Epithelial cell of esophagus (primary cell): ENCODE data around the gene CPA5.

Experiments
- DNase-seq: peaks from one replicate; pipeline ENCODE4 v3.0.0; 2010; ENCODE audit warnings: low read depth
- H3K4me3 ChIP-seq: 2 replicates; pipeline ENCODE4 v1.5.1; 2011; ENCODE audit warnings: mild to moderate bottlenecking, low read length, control low read depth
- TF ChIP-seq, protein P1 (sequence below): IDR thresholded peaks from 2 replicates; pipeline ENCODE4 v1.5.1; 2011; ENCODE audit warnings: low read depth, mild to moderate bottlenecking, low read length, control low read depth, inconsistent platforms; ENCODE audit not compliant: insufficient read depth; ENCODE audit errors: missing control alignments

Gene CPA5

DNA sequence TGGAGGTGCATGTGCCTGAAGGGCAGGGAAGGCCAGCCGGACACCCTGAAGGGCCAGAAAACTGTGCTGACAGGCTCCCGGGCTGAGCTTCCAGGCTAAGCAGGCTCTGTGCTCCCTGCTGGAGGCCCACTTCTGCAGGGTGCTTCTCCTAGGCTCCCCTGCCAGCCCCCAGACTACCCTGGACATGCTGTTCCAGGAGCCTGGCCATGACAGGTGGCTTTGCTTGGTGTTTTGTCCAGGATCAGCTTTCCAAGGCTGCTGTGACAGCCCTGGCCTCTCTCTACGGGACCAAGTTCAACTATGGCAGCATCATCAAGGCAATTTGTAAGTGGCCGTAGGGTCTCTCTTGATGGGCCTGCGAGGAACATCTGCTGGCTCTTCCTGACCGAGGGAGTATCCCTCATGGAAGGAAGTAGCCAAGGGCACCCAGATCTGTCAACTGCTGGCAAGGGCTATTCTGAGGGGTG lies 41.0 kb downstream of the CPA5 start:
- TF ChIP-seq, protein P1, sequence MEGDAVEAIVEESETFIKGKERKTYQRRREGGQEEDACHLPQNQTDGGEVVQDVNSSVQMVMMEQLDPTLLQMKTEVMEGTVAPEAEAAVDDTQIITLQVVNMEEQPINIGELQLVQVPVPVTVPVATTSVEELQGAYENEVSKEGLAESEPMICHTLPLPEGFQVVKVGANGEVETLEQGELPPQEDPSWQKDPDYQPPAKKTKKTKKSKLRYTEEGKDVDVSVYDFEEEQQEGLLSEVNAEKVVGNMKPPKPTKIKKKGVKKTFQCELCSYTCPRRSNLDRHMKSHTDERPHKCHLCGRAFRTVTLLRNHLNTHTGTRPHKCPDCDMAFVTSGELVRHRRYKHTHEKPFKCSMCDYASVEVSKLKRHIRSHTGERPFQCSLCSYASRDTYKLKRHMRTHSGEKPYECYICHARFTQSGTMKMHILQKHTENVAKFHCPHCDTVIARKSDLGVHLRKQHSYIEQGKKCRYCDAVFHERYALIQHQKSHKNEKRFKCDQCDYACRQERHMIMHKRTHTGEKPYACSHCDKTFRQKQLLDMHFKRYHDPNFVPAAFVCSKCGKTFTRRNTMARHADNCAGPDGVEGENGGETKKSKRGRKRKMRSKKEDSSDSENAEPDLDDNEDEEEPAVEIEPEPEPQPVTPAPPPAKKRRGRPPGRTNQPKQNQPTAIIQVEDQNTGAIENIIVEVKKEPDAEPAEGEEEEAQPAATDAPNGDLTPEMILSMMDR = no peak
- no peak overlapping the region for H3K4me3 ChIP-seq
- DNase-seq = no peak

DNA sequence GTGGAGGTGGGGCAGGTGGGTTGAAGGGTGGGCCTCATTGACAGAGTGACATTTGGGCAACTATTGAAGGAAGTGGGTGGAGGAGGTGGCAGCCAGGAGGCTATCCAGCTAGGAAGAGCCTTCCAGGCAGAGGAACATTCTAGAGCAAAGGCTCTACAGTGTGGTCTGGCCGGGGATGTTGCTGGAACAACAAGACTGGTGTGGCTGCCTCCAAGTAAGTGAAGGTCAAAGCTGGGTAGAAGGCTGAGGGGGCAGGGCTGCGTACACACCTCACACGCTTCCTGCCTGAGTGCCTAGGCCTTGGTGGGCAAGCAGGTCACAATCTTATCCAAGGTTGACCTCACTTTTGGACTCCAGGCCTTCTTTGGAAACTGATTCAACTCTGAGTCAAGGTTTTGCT lies 42.3 kb downstream of the CPA5 start:
- TF ChIP-seq, protein P1 = no peak
- no peak overlapping the region for H3K4me3 ChIP-seq
- no peak for DNase-seq

DNA sequence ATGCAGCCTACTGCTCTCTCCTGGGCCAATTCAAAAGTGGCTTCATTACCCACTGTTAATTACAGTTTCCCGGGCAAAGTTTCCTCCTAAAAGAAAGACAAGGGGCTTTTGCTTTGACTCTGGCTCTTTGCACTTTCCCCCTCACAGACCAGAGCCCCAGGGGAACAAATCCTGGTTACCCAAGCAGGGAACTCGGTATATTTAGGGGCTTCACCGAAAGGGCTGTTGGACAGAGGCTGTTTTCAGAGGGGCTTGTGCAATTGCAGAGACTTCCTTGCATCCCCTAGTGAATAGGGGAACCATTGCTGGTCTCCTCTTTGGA lies 42.7 kb downstream of the CPA5 start:
- TF ChIP-seq, protein P1 = no peak
- H3K4me3 ChIP-seq = no peak overlapping the region
- no peak for DNase-seq

DNA sequence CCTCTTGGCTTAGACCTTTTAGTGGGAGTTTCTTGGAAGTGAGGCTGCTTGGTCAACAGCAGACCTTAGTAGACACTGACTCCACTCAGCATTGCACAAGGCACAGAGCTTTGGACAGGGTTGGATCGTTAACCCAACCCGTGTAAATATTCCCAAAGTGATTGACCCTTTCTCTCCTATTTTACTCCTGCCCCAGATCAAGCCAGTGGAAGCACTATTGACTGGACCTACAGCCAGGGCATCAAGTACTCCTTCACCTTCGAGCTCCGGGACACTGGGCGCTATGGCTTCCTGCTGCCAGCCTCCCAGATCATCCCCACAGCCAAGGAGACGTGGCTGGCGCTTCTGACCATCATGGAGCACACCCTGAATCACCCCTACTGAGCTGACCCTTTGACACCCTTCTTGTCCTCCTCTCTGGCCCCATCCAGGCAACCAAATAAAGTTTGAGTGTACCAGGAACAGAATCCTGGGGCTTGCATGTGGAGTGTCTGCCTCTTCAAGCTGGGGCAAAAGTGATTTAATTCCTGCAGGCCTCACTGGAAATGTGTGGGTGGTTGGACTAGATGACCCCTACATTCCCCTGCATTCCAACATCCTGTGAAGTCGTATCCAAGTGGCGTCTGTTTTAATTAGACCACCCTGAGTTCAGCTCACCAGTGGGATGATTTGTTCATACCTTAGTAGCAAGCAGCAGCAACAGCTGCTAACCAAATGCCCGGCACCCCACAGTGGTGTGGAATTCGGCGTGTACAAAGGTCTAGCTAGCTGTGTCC lies 43.2 kb downstream of the CPA5 start:
- TF ChIP-seq, protein P1 = no peak
- DNase-seq = no peak
- no peak overlapping the region for H3K4me3 ChIP-seq

- H3K4me3 ChIP-seq = no peak overlapping the region
- no peak for DNase-seq
- TF ChIP-seq, protein P1 = no peak
These were observed 44.1 kb downstream of the CPA5 start for GRCh38 chr7:130388671-130389070.

DNA sequence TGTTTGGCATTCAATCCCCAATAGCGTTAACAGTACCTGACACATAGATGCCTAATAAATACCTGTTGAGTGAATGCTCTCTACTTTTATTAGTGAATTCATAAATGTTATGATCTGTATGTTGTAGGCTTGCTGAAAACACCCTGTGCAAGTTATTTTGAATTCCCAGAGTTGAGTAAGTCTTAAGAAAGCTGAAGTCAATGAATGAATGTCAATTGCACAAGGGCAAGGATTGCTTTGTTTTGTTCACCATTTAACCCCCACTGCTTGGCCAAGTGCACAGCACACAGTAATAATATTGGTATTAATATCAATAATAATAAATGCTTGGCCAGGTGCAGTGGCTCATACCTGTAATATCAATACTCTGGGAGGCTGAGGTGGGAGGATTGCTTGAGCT lies 45.9 kb downstream of the CPA5 start:
- TF ChIP-seq, protein P1 = no peak
- no peak overlapping the region for H3K4me3 ChIP-seq
- no peak for DNase-seq

- H3K4me3 ChIP-seq = no peak overlapping the region
- no peak for DNase-seq
- TF ChIP-seq, protein P1 = no peak
These were observed 48.5 kb downstream of the CPA5 start for GRCh38 chr7:130393101-130393561.
